ENCODE data around the gene NRP1.

- TF ChIP-seq CTCF (IDR thresholded peaks at IDR 0.05): no peak
- TF ChIP-seq EP300 (IDR thresholded peaks at IDR 0.05): no peak
- no peak for TF ChIP-seq POLR2A (IDR thresholded peaks at IDR 0.05)
These were observed 90.0 kb downstream of the NRP1 start for GRCh38 chr10:33244354-33244967.
